HCT116 (cell line): Measurements from ENCODE around the gene FGGY. TPM values are rescaled to one million over a fixed set of nuclear protein-coding genes. Genes with fewer than 3 reads are reported as not detected.

Experiments used
- ATAC-seq: fragments of 200-7000 bp; cut with Tn5 transposase; 2 replicates; pipeline ENCODE4 v1.9.1; 2020; ENCODE audit warnings: mild to moderate bottlenecking, moderate library complexity
- BruUV-seq: library from RNA; stranded (reverse); fragments of 400-500 nt; replicated peaks from 2 replicates; lab custom pipeline; 2021; lab: Mats Ljungman, UMichigan
- CTCF ChIA-PET: fragments of 300-600 bp; sonication (Branson Sonifier 250); formaldehyde crosslinking; loops from one replicate; lab custom pipeline; 2021; ENCODE audit warnings: antibody characterized with exemption; lab: Charles Lee
- POLR2A ChIA-PET: fragments of 300-600, 350-600 bp; sonication (Branson Sonifier 250); formaldehyde crosslinking; loops from one replicate; lab custom pipeline; 2021; ENCODE audit warnings: antibody characterized with exemption; lab: Charles Lee
- RAD21 ChIA-PET, 2 experiments: fragments of 300-600 bp; sonication (Branson Sonifier 250); formaldehyde crosslinking; loops; one replicate each; lab custom pipeline; 2023; ENCODE audit warnings: low total read pairs in 2 of 2; ENCODE audit not compliant: uncharacterized antibody in 2 of 2, unreplicated experiment in 2 of 2, low non-redundant PET in 1 of 2; lab: Charles Lee
- DNase-seq: peaks from one replicate; pipeline ENCODE4 v3.0.0-alpha.2; 2010; ENCODE audit warnings: low read depth, low spot score
- H2AFZ ChIP-seq: fragments of 200-600 bp; shearing (Covaris generic), sonication (generic); 2 replicates; pipeline ENCODE4 v1.6.1; 2017; ENCODE audit warnings: low read depth, mixed run types, mixed read lengths, antibody characterized with exemption, low read length; ENCODE audit not compliant: poor library complexity, severe bottlenecking
- H3K27ac ChIP-seq: 2 replicates; pipeline ENCODE4 v1.5.1; 2012; ENCODE audit warnings: low read depth, low read length
- H3K27me3 ChIP-seq: fragments of 200-600 bp; sonication (generic); 2 replicates; pipeline ENCODE4 v1.6.1; 2016; ENCODE audit warnings: mixed run types, low read length, mixed read lengths; ENCODE audit not compliant: insufficient read depth
- H3K36me3 ChIP-seq, 2 experiments: fragments of 200-500 bp in 1 of 2; fragments of 200-600 bp in 1 of 2; sonication (Bioruptor generic) in 1 of 2; sonication (generic) in 1 of 2; 2 replicates each; pipeline versions ENCODE4 v1.5.1 to v1.6.1; 2014 to 2016; ENCODE audit warnings: low read length in 2 of 2, inconsistent platforms in 1 of 2, mixed read lengths in 1 of 2, mixed run types in 1 of 2; ENCODE audit not compliant: insufficient read depth in 2 of 2, control insufficient read depth in 1 of 2
- H3K4me1 ChIP-seq, 2 experiments: fragments of 200-600 bp in 1 of 2; sonication (generic) in 1 of 2; 2 replicates each; pipeline versions ENCODE4 v1.5.1 to v1.6.1; 2012 to 2017; ENCODE audit warnings: low read length in 2 of 2, inconsistent platforms in 1 of 2, mild to moderate bottlenecking in 1 of 2, mixed read lengths in 1 of 2, mixed run types in 1 of 2, moderate library complexity in 1 of 2; ENCODE audit not compliant: insufficient read depth in 2 of 2, control insufficient read depth in 1 of 2
- H3K4me2 ChIP-seq: fragments of 200-600 bp; sonication (generic); 2 replicates; pipeline ENCODE4 v1.6.1; 2017; ENCODE audit warnings: mixed run types, low read length, mixed read lengths
- H3K4me3 ChIP-seq, 2 experiments: fragments of 200-600 bp in 1 of 2; sonication (generic) in 1 of 2; replicated peaks in 1 of 2; 2 replicates each; pipeline ENCODE4 v1.5.1; 2011 to 2016; ENCODE audit warnings: low read length in 2 of 2, control low read depth in 1 of 2, low read depth in 1 of 2, mild to moderate bottlenecking in 1 of 2, mixed read lengths in 1 of 2, mixed run types in 1 of 2
- H3K79me2 ChIP-seq: fragments of 200-600 bp; sonication (generic); 2 replicates; pipeline ENCODE4 v1.6.1; 2017; ENCODE audit warnings: mild to moderate bottlenecking, mixed run types, low read length, moderate library complexity, mixed read lengths; ENCODE audit not compliant: insufficient read depth
- H3K9ac ChIP-seq: fragments of 200-600 bp; sonication (generic); 2 replicates; pipeline ENCODE4 v1.6.1; 2016; ENCODE audit warnings: low read length, mixed read lengths
- H3K9me2 ChIP-seq: fragments of 200-600 bp; sonication (generic), shearing (Covaris generic); 2 replicates; pipeline ENCODE4 v1.6.1; 2017; ENCODE audit warnings: mixed run types, mild to moderate bottlenecking, moderate library complexity; ENCODE audit not compliant: insufficient read depth
- H3K9me3 ChIP-seq, 2 experiments: fragments of 200-500 bp in 1 of 2; fragments of 200-600 bp in 1 of 2; sonication (Bioruptor generic) in 1 of 2; sonication (generic) in 1 of 2; 2 replicates each; pipeline ENCODE4 v1.6.1; 2014 to 2017; ENCODE audit warnings: low read length in 2 of 2, mixed read lengths in 2 of 2, inconsistent platforms in 1 of 2, low read depth in 1 of 2, mild to moderate bottlenecking in 1 of 2, mixed run types in 1 of 2, moderate library complexity in 1 of 2; ENCODE audit not compliant: control insufficient read depth in 1 of 2, insufficient read depth in 1 of 2
- H4K20me1 ChIP-seq: fragments of 200-600 bp; sonication (generic), shearing (Covaris generic); 2 replicates; pipeline ENCODE4 v1.6.1; 2017; ENCODE audit warnings: mixed run types, mild to moderate bottlenecking, moderate library complexity; ENCODE audit not compliant: insufficient read depth
- CBX3 ChIP-seq: IDR thresholded peaks from 2 replicates; pipeline ENCODE4 v1.6.1; 2012; ENCODE audit warnings: low read depth
- CTCF ChIP-seq, 3 experiments: fragments of 200-600 bp in 1 of 3; sonication (generic) in 1 of 3; IDR thresholded peaks in 2 of 3; conservative IDR thresholded peaks in 1 of 3; 2 replicates each; pipeline ENCODE4 v1.5.1; 2012 to 2017; ENCODE audit warnings: low read depth in 2 of 3, low read length in 2 of 3, antibody characterized with exemption in 1 of 3, borderline replicate concordance in 1 of 3, control low read depth in 1 of 3, mild to moderate bottlenecking in 1 of 3, mixed read lengths in 1 of 3, mixed run types in 1 of 3, moderate library complexity in 1 of 3; ENCODE audit not compliant: insufficient read depth in 1 of 3
- EZH2 ChIP-seq: fragments of 200-600 bp; sonication (generic); IDR thresholded peaks from 2 replicates; pipeline ENCODE4 v1.6.1; 2017; ENCODE audit warnings: antibody characterized with exemption, mixed run types
- RAD21 ChIP-seq: IDR thresholded peaks from 2 replicates; pipeline ENCODE4 v1.6.1; 2012; ENCODE audit warnings: low read depth, mild to moderate bottlenecking
- ZNF274 ChIP-seq: fragments of 200-500 bp; sonication (Bioruptor generic); IDR thresholded peaks from 2 replicates; pipeline ENCODE4 v1.6.1; 2014; ENCODE audit warnings: mild to moderate bottlenecking, low read depth, low read length, inconsistent platforms
- intact Hi-C: fragments of 100-400 bp; cut with micrococcal nuclease; formaldehyde crosslinking; loops from 2 replicates; pipeline ENCODE4 v1.10.0; 2022
- total RNA-seq: library from RNA; stranded (reverse); gene quantifications from one replicate; pipeline ENCODE4 v1.2.1, GENCODE V29; 2021; ENCODE audit not compliant: unreplicated experiment

Gene FGGY
- total RNA-seq, 1 experiment from 2014 or later: 10.6 TPM

DNA sequence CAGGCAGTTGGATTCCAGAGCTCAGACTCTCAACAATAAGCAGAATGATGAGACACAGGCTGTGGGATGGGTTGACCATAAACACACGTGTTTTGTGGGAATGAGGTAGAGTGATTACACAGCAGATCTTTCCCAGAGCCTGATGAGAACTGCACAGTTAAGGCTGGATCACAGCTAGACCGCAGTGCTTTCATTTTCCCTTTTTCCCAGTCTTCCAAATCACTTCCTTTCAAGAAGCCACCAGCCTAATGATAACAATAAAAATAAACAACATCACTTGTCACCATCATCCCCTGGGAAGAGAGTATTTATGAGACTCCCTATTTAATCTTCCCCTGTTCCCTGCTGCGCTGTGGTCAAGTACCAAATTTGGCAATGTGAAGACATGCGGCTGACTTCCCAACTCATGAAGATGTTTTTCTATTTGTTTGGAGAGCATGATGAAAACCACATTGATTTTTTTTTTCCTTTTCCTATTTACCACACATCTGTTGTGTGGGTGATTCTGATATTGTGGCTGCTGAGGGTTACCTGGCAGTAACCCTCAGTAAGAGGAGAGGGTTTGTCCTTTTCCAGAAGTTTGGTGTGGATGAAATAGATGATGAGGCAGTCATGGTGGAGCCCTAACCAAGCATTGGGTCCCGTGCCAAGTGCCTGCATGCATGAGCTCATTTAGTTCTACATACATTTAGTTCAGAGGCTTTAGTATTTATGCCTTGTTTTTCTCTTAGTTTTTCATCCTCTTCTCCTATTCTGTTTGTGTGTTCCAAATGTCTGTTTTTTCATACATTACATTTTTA, 268.9 kb downstream of the FGGY start:
- no TSS peak for BruUV-seq
- no peaks in the 10 kb centered on the region for H3K4me1 ChIP-seq
- H3K4me2 ChIP-seq: no peak overlapping the region
- no peak for TF ChIP-seq ZNF274
- TF ChIP-seq CTCF (IDR thresholded peaks at IDR 0.05 in 2 of 3, conservative IDR thresholded peaks at IDR 0.05 in 1 of 3; ENCODE audit: borderline replicate concordance in 1 of 3, insufficient read depth in 1 of 3, low read depth in 2 of 3, low read length in 2 of 3): no peak
- H3K36me3 ChIP-seq: no peaks in the 10 kb centered on the region
- DNase-seq (no peak), ATAC-seq (no peak)
- no peak overlapping the region for H3K4me3 ChIP-seq
- no peaks in the 10 kb centered on the region for H3K79me2 ChIP-seq
- H3K27ac ChIP-seq: no peak overlapping the region
- H3K27me3 ChIP-seq: no peaks in the 10 kb centered on the region
- CTCF ChIA-PET: no interaction called here
- no peak overlapping the region for H3K9ac ChIP-seq
- POLR2A ChIA-PET: no interaction called here
- intact Hi-C loops: no loop called here
- no peaks in the 10 kb centered on the region for H3K9me2 ChIP-seq
- no peaks in the 10 kb centered on the region for H4K20me1 ChIP-seq
- RAD21 ChIA-PET: no interaction called here
- H2AFZ ChIP-seq: no peak overlapping the region
- H3K9me3 ChIP-seq: no peaks in the 10 kb centered on the region

- no peak overlapping the region for H3K27ac ChIP-seq
- no peaks in the 10 kb centered on the region for H4K20me1 ChIP-seq
- H3K9ac ChIP-seq: no peak overlapping the region
- H3K27me3 ChIP-seq: no peaks in the 10 kb centered on the region
- POLR2A ChIA-PET: no interaction called here
- H3K4me3 ChIP-seq: no peak overlapping the region
- RAD21 ChIA-PET: no interaction called here
- H3K79me2 ChIP-seq: no peaks in the 10 kb centered on the region
- H3K9me3 ChIP-seq: no peaks in the 10 kb centered on the region
- no peak overlapping the region for H3K4me2 ChIP-seq
- ATAC-seq (no peak), DNase-seq (no peak)
- CTCF ChIA-PET: no interaction called here
- no peak for TF ChIP-seq EZH2
- no peak for TF ChIP-seq CBX3
- TF ChIP-seq RAD21: peak; percentile 62
- TF ChIP-seq, all 23 proteins: peak for 1
- Histone ChIP-seq H3K9me2 (no peaks in the 10 kb centered on the region), H2AFZ (no peak overlapping the region), H3K36me3 (no peaks in the 10 kb centered on the region), H3K4me1 (no peaks in the 10 kb centered on the region)
- no TSS peak for BruUV-seq
- intact Hi-C loops: no loop called here
Measured at GRCh38 chr1:59568158-59568935, 271.5 kb downstream of the FGGY start.
